Smooth muscle cell (in vitro differentiated cells): Measurements from ENCODE around the gene TMPRSS13. TPM values are rescaled to one million over a fixed set of nuclear protein-coding genes. Genes with fewer than 3 reads are reported as not detected.

Experiments
- DNase-seq: peaks from one replicate; lab custom pipeline; 2025; ENCODE audit not compliant: unreplicated experiment; lab: John Stamatoyannopoulos, UW
- H2AFZ ChIP-seq: fragments of 200-600 bp; sonication (generic); 2 replicates; pipeline ENCODE4 v1.6.0; 2016; ENCODE audit warnings: antibody characterized with exemption, low read depth, mild to moderate bottlenecking
- H3F3A ChIP-seq: fragments of 200-600 bp; sonication (generic); 2 replicates; pipeline ENCODE4 v1.6.0; 2017; ENCODE audit warnings: antibody characterized with exemption, low read depth
- H3K27ac ChIP-seq: fragments of 200-600 bp; sonication (generic); 2 replicates; pipeline ENCODE4 v1.5.1; 2016; ENCODE audit warnings: low read depth, mild to moderate bottlenecking
- H3K27me3 ChIP-seq: fragments of 200-600 bp; sonication (generic); 2 replicates; pipeline ENCODE4 v1.6.1; 2016; ENCODE audit warnings: low read depth, mild to moderate bottlenecking
- H3K36me3 ChIP-seq: fragments of 200-600 bp; sonication (generic); 2 replicates; pipeline ENCODE4 v1.5.1; 2016; ENCODE audit warnings: low read depth
- H3K4me1 ChIP-seq: fragments of 200-600 bp; sonication (generic); 2 replicates; pipeline ENCODE4 v1.5.1; 2016; ENCODE audit warnings: low read depth
- H3K4me2 ChIP-seq: fragments of 200-600 bp; sonication (generic); 2 replicates; pipeline ENCODE4 v1.6.0; 2016; ENCODE audit warnings: mild to moderate bottlenecking
- H3K4me3 ChIP-seq: fragments of 200-600 bp; sonication (generic); 2 replicates; pipeline ENCODE4 v1.5.1; 2016; ENCODE audit warnings: mild to moderate bottlenecking
- H3K79me2 ChIP-seq: fragments of 200-600 bp; sonication (generic); 2 replicates; pipeline ENCODE4 v1.6.0; 2016; ENCODE audit warnings: low read depth, mild to moderate bottlenecking
- H3K9ac ChIP-seq: fragments of 200-600 bp; sonication (generic); 2 replicates; pipeline ENCODE4 v1.6.0; 2016; ENCODE audit warnings: low read depth
- H3K9me3 ChIP-seq: fragments of 200-600 bp; sonication (generic); replicated peaks from 2 replicates; pipeline ENCODE4 v1.5.1; 2016; ENCODE audit warnings: low read depth
- H4K20me1 ChIP-seq: fragments of 200-600 bp; sonication (generic); 2 replicates; pipeline ENCODE4 v1.6.0; 2016; ENCODE audit warnings: low read depth
- CTCF ChIP-seq: fragments of 200-600 bp; sonication (generic); IDR thresholded peaks from 2 replicates; pipeline ENCODE4 v1.5.1; 2017; ENCODE audit warnings: borderline replicate concordance, mild to moderate bottlenecking, antibody characterized with exemption; ENCODE audit not compliant: insufficient read depth, poor library complexity, severe bottlenecking
- WGBS: methylation state at CpG from one replicate; pipeline ENCODE4 v1.1.7; 2016; ENCODE audit warnings: low lambda C conversion rate; 5-methylcytosine and 5-hydroxymethylcytosine counted together
- polyA plus RNA-seq: library from polyadenylated mRNA; unstranded; fragments of >200 nt; fragmentation: Nextera tagmentation; extraction: Ambion mirVana; gene quantifications from 2 replicates; pipeline ENCODE4 v1.2.1, GENCODE V29; 2016
- total RNA-seq: library from RNA; depleted of rRNA; stranded (reverse); fragments of >200 nt; gene quantifications from 2 replicates; pipeline ENCODE4 v1.2.3, GENCODE V29; 2014

Gene TMPRSS13
- total and polyA plus RNA-seq, 2 experiments from 2014 or later: 0.73 to 1.3 TPM

DNA sequence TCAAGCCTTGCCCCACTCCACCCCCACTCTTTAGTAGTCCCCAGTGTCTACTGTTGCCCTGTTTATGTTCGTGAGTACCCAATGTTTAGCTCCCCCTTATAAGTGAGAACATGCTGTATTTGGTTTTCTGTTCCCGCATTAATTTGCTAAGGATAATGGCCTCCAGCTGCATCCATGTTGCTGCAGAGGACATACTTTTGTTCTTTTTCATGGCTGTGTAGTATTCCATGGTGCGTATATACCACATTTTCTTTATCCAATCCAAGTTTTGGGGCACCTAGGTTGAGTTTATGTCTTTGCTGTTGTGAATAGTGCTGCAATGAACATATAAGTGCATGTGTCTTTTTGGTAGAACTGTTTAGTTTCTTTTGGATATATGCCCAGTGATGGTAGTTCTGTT, 36.6 kb downstream of the TMPRSS13 start:
- no peak overlapping the region for H3K4me2 ChIP-seq
- no peak for TF ChIP-seq CTCF
- DNase-seq: no peak
- H3K9ac ChIP-seq: no peak overlapping the region
- no peaks in the 10 kb centered on the region for H3K9me3 ChIP-seq
- H3K27ac ChIP-seq: no peak overlapping the region
- no peaks in the 10 kb centered on the region for H3K79me2 ChIP-seq
- H3K4me1 ChIP-seq: no peaks in the 10 kb centered on the region
- H4K20me1 ChIP-seq: no peaks in the 10 kb centered on the region
- H3F3A ChIP-seq: peaks cover 4% of the 10 kb centered on the region
- no peaks in the 10 kb centered on the region for H3K36me3 ChIP-seq
- WGBS: 96% methylated on average over 3 of the region's 3 CpGs
- H2AFZ ChIP-seq: no peak overlapping the region
- H3K27me3 ChIP-seq: no peaks in the 10 kb centered on the region
- H3K4me3 ChIP-seq: no peak overlapping the region

GRCh38 chr11:117891362-117891761, 37.8 kb downstream of the TMPRSS13 start:
- Histone ChIP-seq H4K20me1 (no peaks in the 10 kb centered on the region), H3K9me3 (no peaks in the 10 kb centered on the region), H3K27me3 (no peaks in the 10 kb centered on the region), H3K4me3 (no peak overlapping the region), H3K79me2 (no peaks in the 10 kb centered on the region), H2AFZ (no peak overlapping the region), H3K4me1 (no peaks in the 10 kb centered on the region), H3K36me3 (no peaks in the 10 kb centered on the region), H3K4me2 (no peak overlapping the region), H3K9ac (no peak overlapping the region), H3K27ac (no peak overlapping the region), H3F3A (peaks cover 4% of the 10 kb centered on the region)
- 98% methylated on average over 2 of the region's 2 CpGs for WGBS
- DNase-seq: no peak
- TF ChIP-seq CTCF: no peak

DNA sequence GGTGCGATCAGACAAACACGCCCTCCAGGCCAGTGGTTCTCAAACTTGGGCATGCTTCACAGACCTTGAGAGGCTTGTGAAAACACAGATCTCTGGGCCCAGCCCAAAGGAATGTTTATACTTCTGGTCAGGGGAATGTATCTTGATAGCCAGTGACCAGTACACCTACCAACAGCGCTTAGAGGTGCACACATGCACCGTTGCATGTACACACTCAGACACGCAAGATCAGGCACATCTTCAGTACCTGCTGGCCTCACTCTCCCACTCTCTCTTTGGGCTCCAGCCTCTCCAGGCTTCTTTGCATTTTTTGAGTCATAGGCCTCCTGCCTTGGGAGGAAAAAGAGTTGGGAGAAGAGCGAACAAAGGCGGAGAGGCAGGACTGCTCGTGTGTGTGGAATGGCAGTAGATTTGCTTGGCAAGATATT, 41.0 kb downstream of the TMPRSS13 start:
- 72% methylated on average over 8 of the region's 8 CpGs for WGBS

More for the DNA sequence above, 41.0 kb downstream of the TMPRSS13 start:
- TF ChIP-seq CTCF: no peak
- Histone ChIP-seq H3K36me3 (no peaks in the 10 kb centered on the region), H3K4me2 (no peak overlapping the region), H3K9me3 (no peaks in the 10 kb centered on the region), H3K4me3 (no peak overlapping the region), H3F3A (peaks cover 10% of the 10 kb centered on the region), H3K9ac (no peak overlapping the region), H4K20me1 (no peaks in the 10 kb centered on the region), H3K27ac (peak overlapping the region; percentile 23), H3K27me3 (no peaks in the 10 kb centered on the region), H2AFZ (peak overlapping the region; percentile 14), H3K79me2 (no peaks in the 10 kb centered on the region), H3K4me1 (no peaks in the 10 kb centered on the region)
- no peak for DNase-seq
